PC-3 (cell line): ENCODE results near the gene HLA-A. TPM values are rescaled to one million over a fixed set of nuclear protein-coding genes. Genes with fewer than 3 reads are reported as not detected.

ENCODE experiments used
- ATAC-seq: fragments of 200-7000 bp; cut with Tn5 transposase; 2 replicates; pipeline ENCODE4 v1.9.1; 2020; ENCODE audit warnings: mild to moderate bottlenecking, moderate library complexity
- BruUV-seq: library from RNA; stranded (reverse); fragments of 400-500 nt; replicated peaks from 2 replicates; lab custom pipeline; 2021; lab: Mats Ljungman, UMichigan
- CTCF ChIA-PET: fragments of 300-600 bp; sonication (Branson Sonifier 250); formaldehyde crosslinking; loops from one replicate; lab custom pipeline; 2022; ENCODE audit warnings: antibody characterized with exemption; lab: Charles Lee
- POLR2A ChIA-PET: fragments of 300-600 bp; sonication (Branson Sonifier 250); formaldehyde crosslinking; loops from one replicate; lab custom pipeline; 2022; ENCODE audit warnings: antibody characterized with exemption; ENCODE audit not compliant: unreplicated experiment; lab: Charles Lee
- DNase-seq: peaks from one replicate; pipeline ENCODE4 v3.0.0-alpha.2; 2015
- H2AFZ ChIP-seq: fragments of 300-600 bp; sonication (generic); 2 replicates; pipeline ENCODE4 v1.6.0; 2016; ENCODE audit warnings: antibody characterized with exemption, low read length
- H3F3A ChIP-seq: fragments of 300-600 bp; sonication (generic); one replicate; pipeline ENCODE4 v1.6.0; 2017; ENCODE audit warnings: antibody characterized with exemption, low read length, control low read depth, mild to moderate bottlenecking; ENCODE audit not compliant: unreplicated experiment
- H3K27ac ChIP-seq: fragments of 300-600 bp; sonication (generic); 2 replicates; pipeline ENCODE4 v1.5.1; 2016; ENCODE audit warnings: mild to moderate bottlenecking, low read length
- H3K27me3 ChIP-seq: fragments of 300-600 bp; sonication (generic); 2 replicates; pipeline ENCODE4 v1.6.1; 2016; ENCODE audit warnings: low read length, mixed read lengths
- H3K36me3 ChIP-seq: fragments of 300-600 bp; sonication (generic); 2 replicates; pipeline ENCODE4 v1.6.1; 2016; ENCODE audit warnings: low read depth, mixed run types, low read length, mixed read lengths
- H3K4me1 ChIP-seq: fragments of 300-600 bp; sonication (generic); 2 replicates; pipeline ENCODE4 v1.5.1; 2016; ENCODE audit warnings: low read length; ENCODE audit not compliant: insufficient read depth
- H3K4me2 ChIP-seq: fragments of 300-600 bp; sonication (generic); 2 replicates; pipeline ENCODE4 v1.6.0; 2016; ENCODE audit warnings: low read length
- H3K4me3 ChIP-seq: fragments of 300-600 bp; sonication (generic); 2 replicates; pipeline ENCODE4 v1.5.1; 2016; ENCODE audit warnings: mild to moderate bottlenecking, low read length, mixed read lengths
- H3K79me2 ChIP-seq: fragments of 300-600 bp; sonication (generic); 2 replicates; pipeline ENCODE4 v1.6.1; 2017; ENCODE audit warnings: low read length, mixed read lengths
- H3K9ac ChIP-seq: fragments of 300-600 bp; sonication (generic); 2 replicates; pipeline ENCODE4 v1.6.0; 2016; ENCODE audit warnings: mild to moderate bottlenecking, low read length
- H3K9me2 ChIP-seq: fragments of 300-600 bp; sonication (generic); replicated peaks from 2 replicates; pipeline ENCODE4 v1.6.1; 2016; ENCODE audit warnings: mixed run types, low read length, mixed read lengths
- H3K9me3 ChIP-seq: fragments of 300-600 bp; sonication (generic); 2 replicates; pipeline ENCODE4 v1.6.1; 2016; ENCODE audit warnings: low read length, mixed read lengths
- H4K20me1 ChIP-seq: fragments of 300-600 bp; sonication (generic); 2 replicates; pipeline ENCODE4 v1.6.1; 2016; ENCODE audit warnings: low read length, mixed read lengths
- EZH2 ChIP-seq: fragments of 300-600 bp; sonication (generic); IDR thresholded peaks from one replicate; pipeline ENCODE4 v1.6.1; 2017; ENCODE audit warnings: antibody characterized with exemption, mild to moderate bottlenecking, low read length; ENCODE audit not compliant: unreplicated experiment
- EZH2phosphoT487 ChIP-seq: fragments of 300-600 bp; sonication (generic); IDR thresholded peaks from 2 replicates; pipeline ENCODE4 v1.6.1; 2018; ENCODE audit warnings: mild to moderate bottlenecking, antibody characterized with exemption, low read length, borderline replicate concordance
- intact Hi-C: fragments of 100-400 bp; cut with micrococcal nuclease; formaldehyde crosslinking; loops from 2 replicates; pipeline ENCODE4 v1.9.0; 2023
- total RNA-seq: library from RNA; depleted of rRNA; stranded (reverse); fragments of >200 nt; gene quantifications from 2 replicates; pipeline ENCODE4 v1.2.3, GENCODE V29; 2014
- TF ChIP-seq, protein P1 (sequence below): fragments of 300-600 bp; sonication (generic); conservative IDR thresholded peaks from 2 replicates; pipeline ENCODE4 v1.5.1; 2017; ENCODE audit warnings: antibody characterized with exemption, low read depth, mild to moderate bottlenecking, low read length

HLA-A gene
- total RNA-seq, 1 experiment from 2014 or later = 426 TPM

DNA sequence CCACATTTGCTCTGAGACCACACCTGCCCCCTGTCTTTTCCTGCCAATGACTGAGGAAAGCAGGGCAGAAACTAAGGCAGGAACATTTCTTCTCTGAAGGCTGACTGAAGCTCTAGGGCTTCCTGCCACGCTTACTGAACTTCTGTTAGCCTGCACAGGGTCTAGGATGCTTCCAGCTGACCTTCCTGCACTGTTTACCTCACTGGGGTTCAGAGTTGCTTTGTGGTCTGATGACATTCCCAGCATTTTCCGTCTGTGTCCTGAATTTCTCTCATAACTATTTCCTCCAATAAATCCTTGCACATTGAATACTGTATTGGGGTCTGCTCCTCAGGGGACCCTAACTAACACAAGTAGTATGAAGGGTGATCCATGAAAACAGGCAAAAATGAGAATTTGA, 29.5 kb upstream of the HLA-A start:
- TF ChIP-seq, protein P1, sequence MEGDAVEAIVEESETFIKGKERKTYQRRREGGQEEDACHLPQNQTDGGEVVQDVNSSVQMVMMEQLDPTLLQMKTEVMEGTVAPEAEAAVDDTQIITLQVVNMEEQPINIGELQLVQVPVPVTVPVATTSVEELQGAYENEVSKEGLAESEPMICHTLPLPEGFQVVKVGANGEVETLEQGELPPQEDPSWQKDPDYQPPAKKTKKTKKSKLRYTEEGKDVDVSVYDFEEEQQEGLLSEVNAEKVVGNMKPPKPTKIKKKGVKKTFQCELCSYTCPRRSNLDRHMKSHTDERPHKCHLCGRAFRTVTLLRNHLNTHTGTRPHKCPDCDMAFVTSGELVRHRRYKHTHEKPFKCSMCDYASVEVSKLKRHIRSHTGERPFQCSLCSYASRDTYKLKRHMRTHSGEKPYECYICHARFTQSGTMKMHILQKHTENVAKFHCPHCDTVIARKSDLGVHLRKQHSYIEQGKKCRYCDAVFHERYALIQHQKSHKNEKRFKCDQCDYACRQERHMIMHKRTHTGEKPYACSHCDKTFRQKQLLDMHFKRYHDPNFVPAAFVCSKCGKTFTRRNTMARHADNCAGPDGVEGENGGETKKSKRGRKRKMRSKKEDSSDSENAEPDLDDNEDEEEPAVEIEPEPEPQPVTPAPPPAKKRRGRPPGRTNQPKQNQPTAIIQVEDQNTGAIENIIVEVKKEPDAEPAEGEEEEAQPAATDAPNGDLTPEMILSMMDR = no peak
- TF ChIP-seq EZH2phosphoT487 (no peak), EZH2 (no peak)
- intact Hi-C loops = no loop called here
- ChIA-PET CTCF (no interaction called here), POLR2A (no interaction called here)
- H4K20me1 ChIP-seq = no peaks in the 10 kb centered on the region
- H3K4me2 ChIP-seq = no peak overlapping the region
- ATAC-seq (no peak), DNase-seq (no peak)
- H2AFZ ChIP-seq = no peak overlapping the region
- no peaks in the 10 kb centered on the region for H3K79me2 ChIP-seq
- H3K27ac ChIP-seq = no peak overlapping the region
- H3K9ac ChIP-seq = no peak overlapping the region
- no peaks in the 10 kb centered on the region for H3K9me2 ChIP-seq
- no peaks in the 10 kb centered on the region for H3K27me3 ChIP-seq
- H3K4me1 ChIP-seq = no peaks in the 10 kb centered on the region
- H3K36me3 ChIP-seq = no peaks in the 10 kb centered on the region
- no TSS peak for BruUV-seq
- H3K4me3 ChIP-seq = no peak overlapping the region
- no peaks in the 10 kb centered on the region for H3F3A ChIP-seq
- no peaks in the 10 kb centered on the region for H3K9me3 ChIP-seq

DNA sequence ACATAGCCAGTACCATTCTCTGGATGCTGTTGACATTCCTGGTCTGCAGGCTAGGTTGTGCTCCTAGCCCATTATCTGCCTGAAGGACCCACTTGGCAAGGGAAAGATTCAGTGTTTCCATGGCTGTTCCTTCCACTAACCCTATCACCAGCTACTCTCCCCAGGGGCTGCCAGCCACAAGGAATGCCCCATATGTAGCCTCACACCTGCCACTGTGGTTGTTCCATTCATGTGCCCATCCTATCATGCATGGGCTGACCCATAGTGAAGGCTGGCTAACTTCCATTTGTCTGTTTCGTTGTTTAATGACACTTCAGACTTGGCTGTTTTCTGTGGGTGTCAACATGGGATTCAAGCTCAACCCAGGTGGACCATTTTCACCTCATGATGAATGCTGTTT, 25.6 kb upstream of the HLA-A start:
- Histone ChIP-seq H3K79me2 (no peaks in the 10 kb centered on the region), H3K9me2 (no peaks in the 10 kb centered on the region), H3K27me3 (no peaks in the 10 kb centered on the region), H3K36me3 (no peaks in the 10 kb centered on the region), H3K4me3 (no peak overlapping the region), H3K9me3 (no peaks in the 10 kb centered on the region), H3K27ac (no peak overlapping the region), H3F3A (no peaks in the 10 kb centered on the region), H2AFZ (no peak overlapping the region), H3K4me2 (no peak overlapping the region), H4K20me1 (no peaks in the 10 kb centered on the region), H3K9ac (no peak overlapping the region), H3K4me1 (no peaks in the 10 kb centered on the region)
- no TSS peak for BruUV-seq
- no peak for DNase-seq
- CTCF ChIA-PET = no interaction called here
- no peak for TF ChIP-seq EZH2phosphoT487
- POLR2A ChIA-PET = no interaction called here
- intact Hi-C loops = no loop called here
- ATAC-seq = no peak

DNA sequence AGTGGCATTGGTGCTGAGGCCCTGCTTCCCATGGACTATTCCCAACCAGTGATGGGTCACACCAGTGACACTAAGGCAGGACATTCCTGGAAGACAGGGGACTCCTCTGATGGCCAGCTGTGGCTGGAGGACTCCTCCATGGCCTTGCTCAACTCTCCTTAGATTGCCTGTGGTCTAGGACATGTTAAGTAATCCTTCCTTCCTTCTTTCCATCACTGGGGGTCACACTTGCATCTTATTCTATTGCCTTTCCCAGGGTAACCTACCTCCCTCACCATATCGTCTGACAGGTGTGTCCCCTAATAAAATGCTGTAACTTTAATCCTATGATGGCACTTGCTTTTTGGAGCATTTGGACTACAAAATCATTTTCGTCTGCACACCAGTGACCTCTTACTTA, 24.5 kb upstream of the HLA-A start:
- Histone ChIP-seq H3K9me3 (no peaks in the 10 kb centered on the region), H3K79me2 (no peaks in the 10 kb centered on the region), H3K9ac (no peak overlapping the region), H3K4me1 (no peaks in the 10 kb centered on the region), H3K9me2 (no peaks in the 10 kb centered on the region), H3K27ac (no peak overlapping the region), H3K36me3 (no peaks in the 10 kb centered on the region), H3K4me2 (no peak overlapping the region), H2AFZ (no peak overlapping the region), H3K4me3 (no peak overlapping the region), H3F3A (no peaks in the 10 kb centered on the region), H4K20me1 (no peaks in the 10 kb centered on the region), H3K27me3 (no peaks in the 10 kb centered on the region)
- CTCF ChIA-PET = no interaction called here
- TF ChIP-seq EZH2phosphoT487 = no peak
- TF ChIP-seq, protein P1 = no peak
- POLR2A ChIA-PET = no interaction called here
- intact Hi-C loops = no loop called here
- no peak for ATAC-seq
- no peak for DNase-seq
- BruUV-seq = no TSS peak
